Osteoblast (primary cell): ENCODE measurements around the gene ENOX1. TPM values are rescaled to one million over a fixed set of nuclear protein-coding genes. Genes with fewer than 3 reads are reported as not detected.

ENCODE experiments used
- DNase-seq: peaks from one replicate; pipeline ENCODE4 v3.0.0; 2011; ENCODE audit warnings: low spot score, mixed read lengths; ENCODE audit not compliant: insufficient read length; ENCODE audit errors: missing footprints
- H2AFZ ChIP-seq: 2 replicates; pipeline ENCODE4 v1.6.0; 2011; ENCODE audit warnings: mild to moderate bottlenecking, low read length
- H3K27ac ChIP-seq: 2 replicates; pipeline ENCODE4 v1.5.1; 2011; ENCODE audit warnings: mild to moderate bottlenecking, low read depth, low read length, moderate library complexity
- H3K27me3 ChIP-seq: 2 replicates; pipeline ENCODE4 v1.6.0; 2012; ENCODE audit warnings: mild to moderate bottlenecking, control low read depth, inconsistent platforms, low read length, moderate library complexity; ENCODE audit not compliant: insufficient read depth
- H3K36me3 ChIP-seq: 2 replicates; pipeline ENCODE4 v1.5.1; 2011; ENCODE audit warnings: mild to moderate bottlenecking, low read length, control low read depth, moderate library complexity; ENCODE audit not compliant: insufficient read depth
- H3K4me1 ChIP-seq: 2 replicates; pipeline ENCODE4 v1.5.1; 2011; ENCODE audit warnings: mild to moderate bottlenecking, low read length, control low read depth, moderate library complexity; ENCODE audit not compliant: insufficient read depth
- H3K4me2 ChIP-seq: 2 replicates; pipeline ENCODE4 v1.6.0; 2011; ENCODE audit warnings: mild to moderate bottlenecking, low read length; ENCODE audit not compliant: insufficient read depth
- H3K4me3 ChIP-seq: fragments of 200-600 bp; sonication (generic); 3 replicates; pipeline ENCODE4 v1.5.1; 2012; ENCODE audit warnings: mild to moderate bottlenecking, low read length, inconsistent platforms; ENCODE audit not compliant: insufficient read depth
- H3K79me2 ChIP-seq: 2 replicates; pipeline ENCODE4 v1.6.0; 2012; ENCODE audit warnings: mild to moderate bottlenecking, low read length, control low read depth, inconsistent platforms; ENCODE audit not compliant: insufficient read depth
- H3K9me3 ChIP-seq: 2 replicates; pipeline ENCODE4 v1.5.1; 2011; ENCODE audit warnings: low read depth, low read length, control low read depth
- H4K20me1 ChIP-seq: 2 replicates; pipeline ENCODE4 v1.6.0; 2012; ENCODE audit warnings: mild to moderate bottlenecking, low read length, control low read depth; ENCODE audit not compliant: insufficient read depth
- CTCF ChIP-seq: IDR thresholded peaks from 2 replicates; pipeline ENCODE4 v1.5.1; 2011; ENCODE audit warnings: mild to moderate bottlenecking, low read depth, low read length, moderate library complexity; ENCODE audit errors: extremely low read depth
- small RNA-seq: library from RNA; depleted of rRNA; stranded (forward); fragments of <200 nt; gene quantifications from one replicate; pipeline ENCODE3, GENCODE V24; 2012
- total RNA-seq: library from RNA; depleted of rRNA; stranded (reverse); fragments of >200 nt; gene quantifications from 2 replicates; pipeline ENCODE4 v1.2.3, GENCODE V29; 2012

Gene ENOX1
- total RNA-seq, 1 donor = 5.4 TPM

- H3K9me3 ChIP-seq = no peaks in the 10 kb centered on the region
- no peak overlapping the region for H3K4me3 ChIP-seq
- H3K27me3 ChIP-seq = no peaks in the 10 kb centered on the region
- no peak for DNase-seq
- no peaks in the 10 kb centered on the region for H3K4me1 ChIP-seq
- no peak for TF ChIP-seq CTCF
- no peaks in the 10 kb centered on the region for H3K79me2 ChIP-seq
- H3K27ac ChIP-seq = no peak overlapping the region
- H3K36me3 ChIP-seq = no peaks in the 10 kb centered on the region
- H2AFZ ChIP-seq = no peak overlapping the region
- no peak overlapping the region for H3K4me2 ChIP-seq
- H4K20me1 ChIP-seq = no peaks in the 10 kb centered on the region
Measured at GRCh38 chr13:43166644-43167457, 619.9 kb downstream of the ENOX1 start.

Small RNA genes lying within 50 kb of the gene (small RNA-seq; reads per million reads assigned to genes)
- gene AL162713.1 = not detected

Other genes starting within 250 kb of the ENOX1 start
- gene CCDC122, start 92.8 kb upstream of the ENOX1 start, total RNA-seq = 4.7 and 15.0 TPM in 2 replicates
- 21.0 and 21.5 TPM in 2 replicates for gene LACC1, start 92.9 kb upstream of the ENOX1 start, total RNA-seq